Measurements from ENCODE around the gene PAM16.
A peak's percentile ranks its signal among the peaks of the same experiment; 100 is the strongest.

PAM16 gene

DNA sequence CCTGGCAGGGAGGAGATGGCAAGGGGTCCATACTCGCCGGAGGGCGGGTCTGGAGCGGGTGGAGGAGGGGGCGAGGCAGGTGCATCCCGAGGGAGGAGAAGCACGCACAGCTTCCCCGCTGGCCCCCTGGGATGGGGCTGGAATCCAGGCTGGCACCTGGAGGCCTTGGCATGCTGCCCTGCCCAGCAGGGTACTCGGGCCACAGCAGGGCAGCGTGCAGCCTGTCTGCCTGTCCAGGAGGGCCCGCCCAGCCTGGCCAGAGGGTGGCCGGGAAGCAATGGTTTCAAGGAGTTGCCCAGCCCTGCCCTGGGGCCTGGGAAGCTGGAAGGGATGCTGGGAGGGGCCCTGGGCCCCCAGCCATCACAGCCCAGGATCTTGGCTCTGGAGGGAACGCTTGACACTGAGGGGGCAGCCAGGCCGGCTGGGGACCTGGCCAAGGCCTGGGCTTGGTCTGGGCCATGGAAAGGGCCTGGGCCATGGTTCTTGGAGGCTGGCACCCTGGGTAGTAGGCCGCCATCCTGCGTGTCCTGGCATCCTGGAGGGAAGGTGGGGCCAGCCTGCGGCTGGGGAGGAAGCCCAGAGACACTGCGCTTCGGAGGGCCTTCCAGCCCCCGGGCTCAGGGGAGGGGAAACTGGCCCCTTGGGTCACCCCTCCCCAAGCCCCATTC, 34.1 kb downstream of the PAM16 start (continued):
- TF ChIP-seq, protein P1, sequence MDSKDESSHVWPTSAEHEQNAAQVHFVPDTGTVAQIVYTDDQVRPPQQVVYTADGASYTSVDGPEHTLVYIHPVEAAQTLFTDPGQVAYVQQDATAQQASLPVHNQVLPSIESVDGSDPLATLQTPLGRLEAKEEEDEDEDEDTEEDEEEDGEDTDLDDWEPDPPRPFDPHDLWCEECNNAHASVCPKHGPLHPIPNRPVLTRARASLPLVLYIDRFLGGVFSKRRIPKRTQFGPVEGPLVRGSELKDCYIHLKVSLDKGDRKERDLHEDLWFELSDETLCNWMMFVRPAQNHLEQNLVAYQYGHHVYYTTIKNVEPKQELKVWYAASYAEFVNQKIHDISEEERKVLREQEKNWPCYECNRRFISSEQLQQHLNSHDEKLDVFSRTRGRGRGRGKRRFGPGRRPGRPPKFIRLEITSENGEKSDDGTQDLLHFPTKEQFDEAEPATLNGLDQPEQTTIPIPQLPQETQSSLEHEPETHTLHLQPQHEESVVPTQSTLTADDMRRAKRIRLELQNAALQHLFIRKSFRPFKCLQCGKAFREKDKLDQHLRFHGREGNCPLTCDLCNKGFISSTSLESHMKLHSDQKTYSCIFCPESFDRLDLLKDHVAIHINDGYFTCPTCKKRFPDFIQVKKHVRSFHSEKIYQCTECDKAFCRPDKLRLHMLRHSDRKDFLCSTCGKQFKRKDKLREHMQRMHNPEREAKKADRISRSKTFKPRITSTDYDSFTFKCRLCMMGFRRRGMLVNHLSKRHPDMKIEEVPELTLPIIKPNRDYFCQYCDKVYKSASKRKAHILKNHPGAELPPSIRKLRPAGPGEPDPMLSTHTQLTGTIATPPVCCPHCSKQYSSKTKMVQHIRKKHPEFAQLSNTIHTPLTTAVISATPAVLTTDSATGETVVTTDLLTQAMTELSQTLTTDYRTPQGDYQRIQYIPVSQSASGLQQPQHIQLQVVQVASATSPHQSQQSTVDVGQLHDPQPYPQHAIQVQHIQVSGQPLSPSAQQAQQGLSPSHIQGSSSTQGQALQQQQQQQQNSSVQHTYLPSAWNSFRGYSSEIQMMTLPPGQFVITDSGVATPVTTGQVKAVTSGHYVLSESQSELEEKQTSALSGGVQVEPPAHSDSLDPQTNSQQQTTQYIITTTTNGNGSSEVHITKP (tag by site-specific recombination; IDR thresholded peaks at IDR 0.05) = no peak; the same call in 1 of the 2 replicates
- TF ChIP-seq ZNF549 (tag by site-specific recombination; IDR thresholded peaks at IDR 0.05) (no peak), SP3 (tag by site-specific recombination; IDR thresholded peaks at IDR 0.05) (peak; percentile 59), ZNF768 (tag by site-specific recombination; IDR thresholded peaks at IDR 0.05) (no peak), ZNF561 (tag by site-specific recombination; IDR thresholded peaks at IDR 0.05; ENCODE audit: borderline replicate concordance) (no peak), ZFP41 (tag by site-specific recombination; IDR thresholded peaks at IDR 0.05; ENCODE audit: borderline replicate concordance) (no peak), ZNF571 (tag by site-specific recombination; IDR thresholded peaks at IDR 0.05) (no peak), ZNF48 (tag by site-specific recombination; IDR thresholded peaks at IDR 0.05) (no peak), OSR2 (tag by site-specific recombination; IDR thresholded peaks at IDR 0.05) (no peak; the same call in 1 of the 2 replicates), MZF1 (tag by site-specific recombination; IDR thresholded peaks at IDR 0.05; ENCODE audit: borderline replicate concordance) (no peak), GLI4 (tag by site-specific recombination; IDR thresholded peaks at IDR 0.05) (no peak), ZNF341 (tag by site-specific recombination; IDR thresholded peaks at IDR 0.05; ENCODE audit: low read depth) (no peak), ZNF24 (tag by site-specific recombination; IDR thresholded peaks at IDR 0.05) (no peak), ZNF292 (tag by site-specific recombination; IDR thresholded peaks at IDR 0.05; ENCODE audit: borderline replicate concordance, low read depth) (no peak), ZBTB7A (tag by site-specific recombination; IDR thresholded peaks at IDR 0.05; ENCODE audit: low read depth) (no peak), ZNF248 (tag by site-specific recombination; IDR thresholded peaks at IDR 0.05) (no peak), ZSCAN23 (tag by site-specific recombination; IDR thresholded peaks at IDR 0.05) (no peak), KLF1 (tag by site-specific recombination; IDR thresholded peaks at IDR 0.05) (peak; percentile 98), YY1 (tag by site-specific recombination; IDR thresholded peaks at IDR 0.05) (no peak), ZNF16 (tag by site-specific recombination; IDR thresholded peaks at IDR 0.05; ENCODE audit: low read depth) (no peak), ZEB2 (tag by site-specific recombination; IDR thresholded peaks at IDR 0.05) (peak; percentile 72; the same call in 1 of the 2 replicates), ZNF174 (tag by site-specific recombination; IDR thresholded peaks at IDR 0.05) (no peak), ZXDB (tag by site-specific recombination; IDR thresholded peaks at IDR 0.05) (no peak), ZNF169 (tag by site-specific recombination; IDR thresholded peaks at IDR 0.05) (no peak), ZNF747 (tag by site-specific recombination; IDR thresholded peaks at IDR 0.05) (no peak)
- TF ChIP-seq, protein P2, sequence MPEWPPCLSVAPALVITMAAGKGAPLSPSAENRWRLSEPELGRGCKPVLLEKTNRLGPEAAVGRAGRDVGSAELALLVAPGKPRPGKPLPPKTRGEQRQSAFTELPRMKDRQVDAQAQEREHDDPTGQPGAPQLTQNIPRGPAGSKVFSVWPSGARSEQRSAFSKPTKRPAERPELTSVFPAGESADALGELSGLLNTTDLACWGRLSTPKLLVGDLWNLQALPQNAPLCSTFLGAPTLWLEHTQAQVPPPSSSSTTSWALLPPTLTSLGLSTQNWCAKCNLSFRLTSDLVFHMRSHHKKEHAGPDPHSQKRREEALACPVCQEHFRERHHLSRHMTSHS (tag by site-specific recombination; IDR thresholded peaks at IDR 0.05) = no peak
- TF ChIP-seq, protein P3, sequence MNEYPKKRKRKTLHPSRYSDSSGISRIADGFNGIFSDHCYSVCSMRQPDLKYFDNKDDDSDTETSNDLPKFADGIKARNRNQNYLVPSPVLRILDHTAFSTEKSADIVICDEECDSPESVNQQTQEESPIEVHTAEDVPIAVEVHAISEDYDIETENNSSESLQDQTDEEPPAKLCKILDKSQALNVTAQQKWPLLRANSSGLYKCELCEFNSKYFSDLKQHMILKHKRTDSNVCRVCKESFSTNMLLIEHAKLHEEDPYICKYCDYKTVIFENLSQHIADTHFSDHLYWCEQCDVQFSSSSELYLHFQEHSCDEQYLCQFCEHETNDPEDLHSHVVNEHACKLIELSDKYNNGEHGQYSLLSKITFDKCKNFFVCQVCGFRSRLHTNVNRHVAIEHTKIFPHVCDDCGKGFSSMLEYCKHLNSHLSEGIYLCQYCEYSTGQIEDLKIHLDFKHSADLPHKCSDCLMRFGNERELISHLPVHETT (tag by site-specific recombination; IDR thresholded peaks at IDR 0.05) = no peak
- TF ChIP-seq, protein P4, sequence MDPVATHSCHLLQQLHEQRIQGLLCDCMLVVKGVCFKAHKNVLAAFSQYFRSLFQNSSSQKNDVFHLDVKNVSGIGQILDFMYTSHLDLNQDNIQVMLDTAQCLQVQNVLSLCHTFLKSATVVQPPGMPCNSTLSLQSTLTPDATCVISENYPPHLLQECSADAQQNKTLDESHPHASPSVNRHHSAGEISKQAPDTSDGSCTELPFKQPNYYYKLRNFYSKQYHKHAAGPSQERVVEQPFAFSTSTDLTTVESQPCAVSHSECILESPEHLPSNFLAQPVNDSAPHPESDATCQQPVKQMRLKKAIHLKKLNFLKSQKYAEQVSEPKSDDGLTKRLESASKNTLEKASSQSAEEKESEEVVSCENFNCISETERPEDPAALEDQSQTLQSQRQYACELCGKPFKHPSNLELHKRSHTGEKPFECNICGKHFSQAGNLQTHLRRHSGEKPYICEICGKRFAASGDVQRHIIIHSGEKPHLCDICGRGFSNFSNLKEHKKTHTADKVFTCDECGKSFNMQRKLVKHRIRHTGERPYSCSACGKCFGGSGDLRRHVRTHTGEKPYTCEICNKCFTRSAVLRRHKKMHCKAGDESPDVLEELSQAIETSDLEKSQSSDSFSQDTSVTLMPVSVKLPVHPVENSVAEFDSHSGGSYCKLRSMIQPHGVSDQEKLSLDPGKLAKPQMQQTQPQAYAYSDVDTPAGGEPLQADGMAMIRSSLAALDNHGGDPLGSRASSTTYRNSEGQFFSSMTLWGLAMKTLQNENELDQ (tag by site-specific recombination; IDR thresholded peaks at IDR 0.05; ENCODE audit: low read depth) = no peak
- TF ChIP-seq, protein P5, sequence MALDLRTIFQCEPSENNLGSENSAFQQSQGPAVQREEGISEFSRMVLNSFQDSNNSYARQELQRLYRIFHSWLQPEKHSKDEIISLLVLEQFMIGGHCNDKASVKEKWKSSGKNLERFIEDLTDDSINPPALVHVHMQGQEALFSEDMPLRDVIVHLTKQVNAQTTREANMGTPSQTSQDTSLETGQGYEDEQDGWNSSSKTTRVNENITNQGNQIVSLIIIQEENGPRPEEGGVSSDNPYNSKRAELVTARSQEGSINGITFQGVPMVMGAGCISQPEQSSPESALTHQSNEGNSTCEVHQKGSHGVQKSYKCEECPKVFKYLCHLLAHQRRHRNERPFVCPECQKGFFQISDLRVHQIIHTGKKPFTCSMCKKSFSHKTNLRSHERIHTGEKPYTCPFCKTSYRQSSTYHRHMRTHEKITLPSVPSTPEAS (tag by site-specific recombination; IDR thresholded peaks at IDR 0.05) = no peak
- TF ChIP-seq, protein P6, sequence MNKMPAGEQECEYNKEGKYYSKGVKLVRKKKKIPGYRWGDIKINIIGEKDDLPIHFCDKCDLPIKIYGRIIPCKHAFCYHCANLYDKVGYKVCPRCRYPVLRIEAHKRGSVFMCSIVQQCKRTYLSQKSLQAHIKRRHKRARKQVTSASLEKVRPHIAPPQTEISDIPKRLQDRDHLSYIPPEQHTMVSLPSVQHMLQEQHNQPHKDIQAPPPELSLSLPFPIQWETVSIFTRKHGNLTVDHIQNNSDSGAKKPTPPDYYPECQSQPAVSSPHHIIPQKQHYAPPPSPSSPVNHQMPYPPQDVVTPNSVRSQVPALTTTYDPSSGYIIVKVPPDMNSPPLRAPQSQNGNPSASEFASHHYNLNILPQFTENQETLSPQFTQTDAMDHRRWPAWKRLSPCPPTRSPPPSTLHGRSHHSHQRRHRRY (tag by site-specific recombination; IDR thresholded peaks at IDR 0.05) = no peak
